HG03175 (cell line): ENCODE data around the gene TAS2R39.
"Not testable (repeated sequence)": the region's sequence is repeated elsewhere in the genome, so short reads cannot be mapped to it uniquely, and the experiment has no call there.

Experiments
- ATAC-seq: cut with Tn5 transposase; IDR thresholded peaks from one replicate; pipeline ENCODE4 v1.9.1; 2021; ENCODE audit warnings: mild to moderate bottlenecking, moderate library complexity; ENCODE audit not compliant: unreplicated experiment

TAS2R39 gene

DNA sequence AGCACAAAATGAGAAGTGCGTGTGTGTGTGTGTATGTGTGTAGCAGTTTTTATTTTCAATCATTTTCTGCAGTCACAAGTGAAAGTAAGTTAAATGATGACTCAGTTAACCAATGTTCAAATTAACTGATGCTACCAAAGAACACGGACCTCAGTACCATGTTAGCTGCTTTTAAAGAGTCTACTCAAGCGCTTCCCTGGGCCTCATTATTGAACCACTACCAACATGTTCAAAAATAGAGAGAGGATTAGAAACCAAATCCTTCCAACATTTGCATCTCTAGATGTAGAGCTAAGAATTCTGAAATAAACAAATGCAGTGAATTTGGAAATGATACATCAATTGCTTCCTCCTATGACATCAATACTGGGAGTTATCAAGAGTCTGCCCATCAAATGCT is at the start of gene TAS2R39:
TSS of gene TAS2R39 (plus strand) at position 396 of the 400 bp plus-strand sequence. CDS start at position 396, 0 bp downstream.
- ATAC-seq: no peak

DNA sequence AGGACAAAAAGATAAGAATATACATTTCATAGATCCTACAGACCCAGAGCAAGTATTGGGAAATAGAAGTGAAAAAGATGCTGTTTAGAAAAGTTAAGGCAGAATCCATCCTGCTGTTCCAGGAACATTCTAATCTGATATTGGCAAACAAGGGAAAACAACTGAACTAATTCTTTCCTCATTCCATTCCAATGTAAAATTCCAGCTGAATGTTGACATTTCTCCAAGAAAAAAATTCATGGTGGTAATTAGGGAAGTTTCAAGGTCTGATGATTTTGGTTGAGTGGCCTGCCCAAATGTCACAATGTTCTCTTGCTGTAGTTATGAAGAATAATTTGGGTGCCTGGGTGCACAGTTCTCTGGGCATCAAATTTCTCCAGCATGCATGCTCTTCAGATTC is 36.1 kb upstream of the TAS2R39 start:
- no peak for ATAC-seq

DNA sequence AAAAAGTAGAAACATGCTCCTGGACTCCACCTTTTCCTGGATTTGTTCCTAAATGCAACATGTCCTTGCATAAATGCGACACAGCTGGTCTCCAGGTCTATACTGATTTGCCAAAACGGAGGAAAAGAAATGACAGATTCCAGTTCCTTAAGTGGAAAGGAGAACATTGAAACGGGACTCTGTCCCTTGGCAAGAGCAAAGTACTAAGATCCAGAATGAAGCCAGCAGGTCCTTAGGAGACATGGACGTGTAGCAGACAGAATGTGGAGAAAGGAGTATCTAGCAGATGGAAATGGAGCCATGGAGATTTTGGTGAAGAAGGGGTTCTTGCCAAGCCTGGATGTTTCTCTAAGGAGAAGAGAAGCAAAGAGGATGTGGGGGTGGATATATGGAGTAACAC is 35.2 kb upstream of the TAS2R39 start:
- no peak for ATAC-seq

DNA sequence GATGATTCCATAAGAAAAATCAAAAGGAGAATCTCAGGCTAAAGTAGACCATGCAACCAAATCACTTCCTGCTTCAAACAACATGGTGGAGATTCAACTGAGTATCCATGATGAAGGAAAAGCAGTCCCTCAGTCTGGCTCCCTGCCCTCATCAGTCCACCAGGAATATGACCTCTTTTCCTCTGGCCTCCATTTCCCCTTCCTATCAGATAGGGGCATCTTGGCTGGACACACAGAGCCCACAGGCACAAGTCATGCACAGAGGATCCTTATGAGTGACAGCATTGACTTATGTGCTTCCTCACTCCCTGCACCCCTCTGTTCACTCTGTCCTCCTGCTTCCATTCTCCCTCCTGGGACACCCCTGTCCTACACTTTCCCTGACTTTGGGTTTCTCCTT is 34.6 kb upstream of the TAS2R39 start:
- ATAC-seq: no peak

DNA sequence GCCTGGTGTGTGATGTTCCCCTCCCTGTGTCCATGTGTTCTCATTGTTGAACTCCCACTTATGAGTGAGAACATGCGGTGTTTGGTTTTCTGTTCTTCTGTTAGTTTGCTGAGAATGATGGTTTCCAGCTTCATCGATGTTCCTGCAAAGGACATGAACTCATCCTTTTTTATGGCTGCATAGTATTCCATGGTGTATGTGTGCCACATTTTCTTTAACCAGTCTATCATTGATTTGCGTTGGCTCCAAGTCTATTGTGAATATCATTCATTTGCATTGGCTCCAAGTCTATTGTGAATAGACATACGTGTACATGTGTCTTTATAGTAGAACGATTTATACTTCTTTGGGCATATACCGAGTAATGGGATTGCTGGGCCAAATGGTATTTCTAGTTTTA is 32.5 kb upstream of the TAS2R39 start:
- ATAC-seq: not testable (repeated sequence)

DNA sequence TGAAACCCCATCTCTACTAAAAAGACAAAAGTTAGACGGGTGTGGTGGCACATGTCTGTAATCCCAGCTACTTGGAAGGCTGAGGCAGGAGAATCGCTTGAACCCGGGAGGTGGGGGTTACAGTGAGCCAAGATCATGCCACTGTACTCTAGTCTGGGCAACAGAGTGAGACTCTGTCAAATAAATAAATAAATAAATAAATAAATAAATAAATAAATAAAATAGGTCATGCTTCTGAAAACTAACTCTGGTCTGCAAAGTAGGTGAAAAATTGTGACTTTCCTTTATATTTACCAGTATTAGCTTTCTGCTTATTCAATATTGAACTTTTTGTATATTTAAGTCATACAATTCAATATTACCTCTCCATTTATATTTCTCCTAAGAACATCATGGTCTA is 24.6 kb upstream of the TAS2R39 start:
- not testable (repeated sequence) for ATAC-seq

DNA sequence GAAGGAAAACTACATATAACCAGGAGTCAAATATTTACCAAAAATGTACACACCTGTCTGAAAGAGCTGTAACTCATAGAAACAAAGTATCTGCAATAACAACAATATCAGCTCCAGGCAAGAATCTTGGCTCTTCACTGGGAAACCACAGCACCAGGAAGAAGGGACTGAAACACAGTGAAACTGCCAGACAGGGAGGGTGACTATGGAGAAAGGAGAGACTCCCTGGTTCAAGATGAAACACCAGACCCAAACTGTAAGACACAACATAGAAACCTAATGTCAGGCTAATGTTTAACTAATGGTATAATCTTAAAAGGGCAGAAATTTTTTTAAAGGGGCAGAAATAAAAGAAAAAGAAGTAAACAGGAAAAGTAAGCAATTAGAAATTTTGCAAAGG is 11.5 kb upstream of the TAS2R39 start:
- ATAC-seq: no peak

DNA sequence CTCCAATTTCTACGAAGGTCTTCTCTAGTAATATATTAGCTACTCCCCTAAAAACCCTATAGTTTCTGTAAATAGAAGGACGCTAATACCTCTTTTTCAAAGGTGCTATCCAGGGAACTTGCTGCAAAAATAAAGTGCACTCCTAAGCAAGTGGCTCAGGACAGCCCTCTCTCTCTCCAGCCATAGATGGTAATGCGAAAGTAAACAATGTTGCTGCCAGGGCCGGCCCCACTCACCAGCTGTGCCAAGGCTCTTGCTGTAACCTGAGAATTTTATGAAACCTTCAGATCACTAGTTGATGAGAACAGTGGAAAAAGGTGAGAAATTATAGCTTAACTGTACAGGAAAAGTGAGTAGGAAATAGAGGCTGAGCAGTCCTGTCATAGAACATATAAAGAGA is 10.9 kb upstream of the TAS2R39 start:
- ATAC-seq: no peak

DNA sequence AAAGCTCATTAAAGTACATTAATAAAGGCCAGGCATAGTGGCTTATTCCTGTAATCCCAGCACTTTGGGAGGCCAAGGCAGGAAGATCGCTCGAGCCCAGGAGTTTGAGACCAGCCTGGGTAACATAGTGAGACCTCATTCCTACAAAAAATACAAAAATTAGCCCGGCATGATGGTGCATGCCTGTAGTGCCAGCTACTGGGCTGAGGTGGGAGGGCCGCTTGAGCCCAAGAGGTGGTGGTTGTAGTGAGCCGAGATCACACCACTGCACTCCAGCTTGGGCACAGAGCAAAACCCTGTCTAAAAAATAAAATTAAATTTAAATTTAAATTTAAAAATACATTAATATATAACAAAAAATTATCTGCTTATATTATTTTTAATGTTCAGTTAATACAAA is 7.1 kb upstream of the TAS2R39 start:
- ATAC-seq: no peak

DNA sequence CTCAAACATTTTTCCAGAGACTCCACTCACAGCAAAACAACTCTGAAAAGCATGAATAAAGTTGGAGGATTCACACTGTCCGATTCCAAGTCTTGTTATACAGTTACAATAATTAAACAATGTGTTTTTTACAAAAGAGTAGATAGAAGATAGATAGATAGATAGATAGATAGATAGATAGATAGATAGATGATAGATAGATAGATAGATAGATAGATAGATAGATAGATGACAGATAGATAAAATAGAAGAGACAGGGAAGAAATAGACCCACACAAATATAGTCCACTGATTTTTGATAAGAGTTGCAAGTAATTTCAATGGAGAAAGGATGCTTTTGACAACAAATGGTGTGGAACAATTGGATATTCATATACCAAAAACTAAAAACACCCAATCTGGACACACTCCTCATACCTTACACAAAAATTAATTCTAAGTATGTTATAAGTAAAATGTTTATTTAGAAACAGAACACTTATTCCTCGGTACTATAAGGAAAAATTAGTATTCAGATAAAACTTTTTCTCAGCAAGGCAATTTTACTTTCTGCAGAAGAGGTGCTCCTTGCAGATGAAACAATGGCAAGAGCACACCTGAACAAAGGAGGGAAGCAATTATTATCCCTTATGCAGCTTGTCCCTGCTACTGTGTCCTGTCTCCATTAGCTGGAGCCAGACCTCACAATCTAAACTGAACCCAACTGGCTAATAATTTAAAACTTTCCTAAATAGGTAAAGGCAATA is 5.7 kb upstream of the TAS2R39 start:
- ATAC-seq: no peak

DNA sequence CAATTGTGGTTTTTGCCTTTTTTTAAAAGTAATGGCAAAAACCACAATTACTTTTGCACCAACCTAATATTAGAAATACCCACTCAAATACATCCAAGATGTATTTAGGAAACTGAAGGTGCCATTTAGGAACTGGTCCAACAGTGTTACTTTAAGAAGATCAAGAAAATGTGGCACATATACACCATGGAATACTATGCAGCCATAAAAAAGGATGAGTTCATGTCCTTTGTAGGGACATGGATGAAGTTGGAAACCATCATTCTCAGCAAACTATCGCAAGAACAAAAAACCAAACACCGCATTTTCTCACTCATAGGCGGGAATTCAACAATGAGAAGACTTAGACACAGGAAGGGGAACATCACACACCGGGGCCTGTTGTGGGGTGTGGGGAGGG is 2.4 kb upstream of the TAS2R39 start:
- not testable (repeated sequence) for ATAC-seq

DNA sequence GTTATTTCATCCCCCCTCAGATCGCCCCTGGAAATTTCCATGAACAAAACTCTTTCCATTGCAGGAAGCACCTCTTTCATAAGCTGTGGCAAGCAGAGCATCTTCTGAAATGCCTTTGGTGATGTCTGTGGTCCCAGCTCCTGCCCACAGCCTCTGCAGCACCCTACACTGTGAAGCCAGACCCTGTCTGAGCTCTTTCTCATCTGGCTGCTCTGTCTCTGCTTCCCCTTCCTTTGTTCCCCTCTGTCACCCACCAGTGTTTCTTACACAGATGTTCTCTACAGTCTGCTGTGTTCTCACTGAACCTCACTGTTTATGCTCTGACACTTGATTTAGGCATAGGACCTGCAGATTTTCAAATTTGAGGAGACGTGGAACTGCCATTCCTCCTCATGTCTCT is 1.9 kb upstream of the TAS2R39 start:
- ATAC-seq: no peak

DNA sequence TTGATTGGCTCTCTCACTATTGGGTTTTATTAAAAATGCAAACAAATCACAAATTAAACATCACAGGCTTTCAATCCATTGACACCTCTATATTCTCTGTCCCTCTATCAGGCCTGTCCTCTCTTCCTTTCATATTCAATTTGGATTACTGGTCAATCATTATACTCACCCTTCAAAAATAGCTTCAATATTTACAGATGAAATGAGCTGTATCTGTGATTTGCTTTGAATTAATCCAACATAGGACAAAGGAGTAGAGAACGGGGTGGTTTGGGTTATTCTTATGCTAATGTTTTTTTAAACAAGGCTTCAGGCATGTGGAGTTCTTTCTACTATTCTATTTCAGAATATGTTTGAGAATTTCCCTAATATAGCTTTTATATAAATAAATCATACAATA is 2.3 kb downstream of the TAS2R39 start:
- ATAC-seq: no peak

DNA sequence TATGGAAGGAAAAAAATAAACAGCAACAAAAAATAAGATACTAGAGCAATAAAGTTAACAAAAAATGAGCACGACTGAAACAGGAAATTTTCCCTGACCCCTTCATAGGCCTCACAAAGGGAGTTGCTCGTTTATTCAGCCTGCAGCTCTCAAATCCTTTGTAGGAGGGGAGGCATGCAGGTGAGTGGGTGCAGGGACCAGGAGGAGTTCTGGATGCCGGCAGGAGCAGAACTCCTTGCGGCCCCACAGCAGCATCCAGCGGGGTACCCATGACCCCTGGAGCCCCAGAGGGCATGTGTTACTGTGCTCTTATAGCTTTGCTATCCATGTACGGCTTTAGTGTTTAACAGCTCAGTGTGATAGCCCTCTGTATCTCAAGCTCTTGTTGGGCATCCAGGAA is 5.8 kb downstream of the TAS2R39 start:
- ATAC-seq: no peak

DNA sequence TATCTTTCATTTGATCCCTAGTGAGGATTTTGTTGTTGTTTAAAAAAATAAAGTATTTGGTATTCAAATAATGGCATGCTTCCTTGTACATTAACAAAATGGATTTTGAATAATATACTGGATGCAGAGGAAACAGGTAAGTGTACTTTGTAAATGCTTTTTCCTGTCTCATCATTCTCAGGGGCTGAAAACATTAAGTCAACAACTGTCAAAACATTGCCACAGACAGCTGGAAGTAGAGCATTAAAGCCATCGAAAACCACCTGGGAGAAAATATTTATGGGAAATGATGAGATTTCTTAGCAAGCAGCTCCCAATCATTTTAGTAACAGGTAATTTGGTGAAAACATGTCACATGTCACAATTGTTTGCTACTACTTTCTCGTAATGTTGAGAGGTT is 10.7 kb downstream of the TAS2R39 start:
- ATAC-seq: no peak

DNA sequence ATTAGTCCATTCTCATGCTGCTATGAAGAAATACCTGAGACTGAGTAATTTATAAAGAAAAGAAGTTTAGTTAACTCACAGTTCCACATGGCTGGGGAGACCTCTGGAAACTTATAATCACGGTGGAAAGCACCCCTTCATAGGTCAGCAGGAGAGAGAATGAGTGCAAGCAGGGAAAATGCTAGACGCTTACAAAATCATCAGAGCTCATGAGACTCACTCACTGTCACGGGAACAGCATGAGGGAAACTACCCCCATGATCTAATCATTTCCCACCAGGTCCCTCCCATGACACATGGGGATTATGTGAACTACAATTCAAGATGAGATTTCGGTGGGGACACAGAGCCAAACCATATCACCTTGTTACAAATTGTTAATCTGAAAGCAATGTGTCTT is 15.8 kb downstream of the TAS2R39 start:
- no peak for ATAC-seq

DNA sequence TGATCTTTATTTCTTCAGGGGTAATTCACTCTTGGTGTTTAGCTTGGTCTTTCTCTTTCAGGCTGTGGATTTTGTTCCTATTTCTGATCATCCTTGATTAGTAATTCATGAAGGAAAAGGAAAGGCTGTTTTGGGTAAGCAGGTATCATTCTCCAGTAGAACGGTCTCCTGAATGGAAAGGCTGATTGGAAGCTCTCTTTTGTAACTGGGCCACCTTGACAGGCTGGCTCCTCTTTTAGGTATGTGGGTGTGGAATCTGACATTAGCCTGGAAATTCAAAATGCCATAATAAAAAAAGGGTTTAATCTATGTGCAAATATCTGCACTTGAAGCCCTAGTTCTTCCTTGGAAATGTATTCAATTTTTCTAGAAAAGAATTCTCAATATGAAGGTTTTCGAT is 18.9 kb downstream of the TAS2R39 start:
- ATAC-seq: no peak

DNA sequence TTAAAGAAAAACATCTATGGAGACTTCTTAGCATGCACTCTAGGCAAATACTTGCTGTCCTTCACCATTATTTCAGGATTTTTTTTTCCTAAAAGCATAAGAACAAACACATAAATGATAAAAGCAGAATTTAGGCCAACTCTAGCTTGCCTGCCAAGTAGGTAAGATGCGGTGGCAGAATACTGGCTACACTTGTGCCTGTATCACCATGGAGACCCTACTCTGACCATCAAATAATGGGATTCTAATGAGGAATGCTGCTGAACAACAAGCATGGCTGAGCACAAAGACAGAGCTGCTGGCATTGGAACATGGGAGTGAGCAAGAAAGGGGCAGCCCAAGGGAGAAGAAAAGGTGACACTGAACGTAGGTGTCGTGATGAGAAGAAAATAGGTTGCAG is 20.2 kb downstream of the TAS2R39 start:
- ATAC-seq: no peak

DNA sequence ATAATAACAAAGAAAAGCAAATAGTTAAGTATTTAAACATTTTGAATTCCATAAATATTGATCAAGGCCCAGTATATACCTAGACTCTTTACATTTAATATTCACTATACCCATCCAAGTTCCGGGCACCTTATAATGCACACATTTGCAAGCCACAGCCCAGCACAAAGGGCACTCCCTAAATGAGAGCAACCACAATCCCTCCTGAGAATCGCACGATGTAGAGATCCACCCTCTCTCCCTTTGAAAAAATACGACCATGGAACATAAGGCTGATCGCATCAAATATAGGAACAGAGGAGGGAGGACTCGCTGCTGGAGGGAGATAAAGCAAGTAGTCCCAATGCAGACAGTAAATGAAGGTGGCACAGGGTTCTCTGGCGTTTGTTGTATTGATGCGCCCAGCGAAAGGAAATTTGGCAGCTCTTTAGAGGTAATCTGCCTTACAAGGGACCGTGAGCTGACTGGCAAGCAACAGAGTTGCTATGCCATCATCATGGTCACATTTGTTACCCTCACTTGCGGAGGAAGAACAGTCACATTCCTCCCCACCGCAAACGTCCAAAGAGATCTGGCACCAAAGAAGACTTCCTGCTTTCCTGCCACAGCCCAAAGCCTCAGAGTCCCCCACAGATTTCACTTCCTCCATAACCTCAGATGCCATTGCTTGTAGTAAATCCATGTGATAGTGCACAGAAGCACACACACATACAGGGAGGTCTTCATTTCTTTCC is 22.5 kb downstream of the TAS2R39 start:
- ATAC-seq: peak; percentile 85

DNA sequence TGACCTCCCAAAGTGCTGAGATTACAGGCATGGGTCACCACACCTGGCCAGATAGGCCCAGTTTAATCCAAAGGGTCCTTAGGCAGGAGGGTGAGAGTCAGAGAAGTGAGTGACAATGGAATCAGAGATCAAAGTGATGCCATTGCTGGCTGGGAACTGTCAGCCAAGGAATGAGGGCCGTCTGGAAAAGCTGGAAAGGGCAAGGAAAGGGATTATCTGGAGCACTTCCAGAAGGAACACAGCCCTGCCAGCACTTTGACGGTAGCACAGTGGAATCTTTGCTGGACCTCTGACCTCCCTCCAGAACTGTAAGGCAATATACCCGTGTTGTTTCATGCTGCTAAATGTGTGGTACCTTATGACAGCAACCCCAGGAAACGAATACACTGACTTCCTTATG is 27.3 kb downstream of the TAS2R39 start:
- no peak for ATAC-seq

DNA sequence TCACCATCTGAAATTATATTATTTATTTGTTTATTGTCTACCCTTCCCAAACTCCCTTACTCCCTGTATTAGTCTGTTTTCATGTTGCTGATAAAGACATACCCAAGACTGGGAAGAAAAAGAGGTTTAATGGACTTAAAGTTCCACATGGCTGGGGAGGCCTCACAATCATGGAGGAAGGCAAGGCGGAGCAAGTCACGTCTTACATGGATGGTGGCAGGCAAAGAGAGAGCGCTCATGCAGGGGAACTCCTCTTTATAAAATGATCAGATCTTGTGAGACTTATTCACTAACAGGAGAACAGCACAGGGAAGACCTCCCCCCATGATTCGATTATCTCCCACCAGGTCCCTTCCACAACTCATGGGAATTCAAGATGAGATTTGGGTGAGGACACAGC is 30.3 kb downstream of the TAS2R39 start:
- ATAC-seq: not testable (repeated sequence)
